SK-N-SH (cell line): ENCODE measurements around the gene RPS19. TPM values are rescaled to one million over a fixed set of nuclear protein-coding genes. Genes with fewer than 3 reads are reported as not detected.

Source experiments
- CTCF ChIA-PET: fragments of 300-600, 350-600 bp; formaldehyde crosslinking; extraction: SDS; loops from one replicate; lab custom pipeline; 2021; lab: Yijun Ruan, JAX
- POLR2A ChIA-PET: fragments of 350-600 bp; sonication (Branson Sonifier 250); formaldehyde crosslinking; extraction: SDS; loops from one replicate; lab custom pipeline; 2020; ENCODE audit warnings: antibody characterized with exemption, inconsistent platforms; lab: Yijun Ruan, JAX
- DNase-seq: peaks from one replicate; pipeline ENCODE4 v3.0.0; 2012
- H2AFZ ChIP-seq: fragments of 200-600 bp; sonication (generic); 2 replicates; pipeline ENCODE4 v1.8.1; 2016; ENCODE audit warnings: antibody characterized with exemption, mild to moderate bottlenecking, low read depth
- H3F3A ChIP-seq: fragments of 200-600 bp; sonication (generic); replicated peaks from 2 replicates; pipeline ENCODE3; 2016; ENCODE audit warnings: antibody characterized with exemption, mild to moderate bottlenecking; ENCODE audit not compliant: insufficient read depth
- H3K27ac ChIP-seq, 2 experiments: fragments of 200-500 bp in 1 of 2; fragments of 200-600 bp in 1 of 2; sonication (Bioruptor generic) in 1 of 2; sonication (generic), shearing (Covaris generic) in 1 of 2; 2 replicates each; pipeline versions ENCODE4 v1.5.1 to v1.6.1; 2014 to 2016; ENCODE audit warnings: low read depth in 2 of 2, inconsistent platforms in 1 of 2, low read length in 1 of 2, mild to moderate bottlenecking in 1 of 2, mixed read lengths in 1 of 2
- H3K27me3 ChIP-seq: fragments of 200-600 bp; sonication (generic), shearing (Covaris generic); 2 replicates; pipeline ENCODE4 v1.6.1; 2016; ENCODE audit warnings: mixed run types; ENCODE audit not compliant: insufficient read depth
- H3K36me3 ChIP-seq, 2 experiments: fragments of 200-500 bp in 1 of 2; fragments of 200-600 bp in 1 of 2; sonication (Bioruptor generic) in 1 of 2; sonication (generic) in 1 of 2; replicated peaks in 1 of 2; 2 replicates each; pipeline versions ENCODE3 to v1.5.1; 2014 to 2016; ENCODE audit warnings: low read length in 1 of 2, mild to moderate bottlenecking in 1 of 2; ENCODE audit not compliant: insufficient read depth in 2 of 2, control insufficient read depth in 1 of 2
- H3K4me1 ChIP-seq, 2 experiments: fragments of 200-500 bp in 1 of 2; fragments of 200-600 bp in 1 of 2; sonication (Bioruptor generic) in 1 of 2; sonication (generic), shearing (Covaris generic) in 1 of 2; 2 replicates each; pipeline versions ENCODE4 v1.5.1 to v1.6.1; 2014 to 2016; ENCODE audit warnings: low read depth in 1 of 2, low read length in 1 of 2, mixed run types in 1 of 2; ENCODE audit not compliant: insufficient read depth in 2 of 2, control insufficient read depth in 1 of 2
- H3K4me2 ChIP-seq: fragments of 200-600 bp; sonication (generic), shearing (Covaris generic); 2 replicates; pipeline ENCODE4 v1.6.1; 2017; ENCODE audit warnings: mixed run types
- H3K4me3 ChIP-seq, 2 experiments: fragments of 200-500 bp in 1 of 2; fragments of 200-600 bp in 1 of 2; sonication (Bioruptor generic) in 1 of 2; sonication (generic), shearing (Covaris generic) in 1 of 2; 2 replicates each; pipeline versions ENCODE4 v1.5.1 to v1.8.1; 2014 to 2016; ENCODE audit warnings: low read depth in 2 of 2, inconsistent platforms in 1 of 2, low read length in 1 of 2, mild to moderate bottlenecking in 1 of 2, mixed read lengths in 1 of 2, moderate library complexity in 1 of 2
- H3K79me2 ChIP-seq: fragments of 200-600 bp; sonication (generic); 2 replicates; pipeline ENCODE4 v1.8.1; 2017; ENCODE audit warnings: mild to moderate bottlenecking; ENCODE audit not compliant: insufficient read depth
- H3K9ac ChIP-seq: fragments of 200-600 bp; sonication (generic); 2 replicates; pipeline ENCODE4 v1.6.1; 2017; ENCODE audit warnings: mixed run types
- H3K9me2 ChIP-seq: fragments of 200-600 bp; sonication (generic); 2 replicates; pipeline ENCODE4 v1.6.1; 2017; ENCODE audit warnings: mixed run types
- H3K9me3 ChIP-seq: fragments of 200-600 bp; sonication (generic); 2 replicates; pipeline ENCODE4 v1.6.1; 2017; ENCODE audit warnings: mixed run types, mild to moderate bottlenecking, moderate library complexity
- H4K20me1 ChIP-seq: fragments of 200-600 bp; sonication (generic); 2 replicates; pipeline ENCODE4 v1.6.1; 2017; ENCODE audit warnings: mild to moderate bottlenecking, mixed run types; ENCODE audit not compliant: insufficient read depth
- CHD2 ChIP-seq: fragments of 150-350 bp; IDR thresholded peaks from 2 replicates; pipeline ENCODE4 v1.6.1; 2018; ENCODE audit warnings: low read length; ENCODE audit not compliant: partially characterized antibody
- ELF1 ChIP-seq: IDR thresholded peaks from 2 replicates; pipeline ENCODE4 v1.4.0; 2012
- EP300 ChIP-seq, 2 experiments: IDR thresholded peaks; 2 replicates each; pipeline versions ENCODE4 v1.4.0 to v1.6.1; 2012; ENCODE audit warnings: borderline replicate concordance in 1 of 2, low read depth in 1 of 2, low read length in 1 of 2
- EZH2phosphoT487 ChIP-seq: fragments of 200-600 bp; sonication (generic); IDR thresholded peaks from 2 replicates; pipeline ENCODE4 v1.6.1; 2017; ENCODE audit warnings: low read depth, mixed run types, mild to moderate bottlenecking, antibody characterized with exemption, moderate library complexity, borderline replicate concordance
- FOXJ3 ChIP-seq: sonication (generic); formaldehyde crosslinking; IDR thresholded peaks from 2 replicates; pipeline ENCODE4 v1.5.1; 2020; ENCODE audit warnings: mild to moderate bottlenecking, missing genetic modification reagents
- FOXM1 ChIP-seq: IDR thresholded peaks from 2 replicates; pipeline ENCODE4 v1.4.0; 2012; ENCODE audit warnings: low read depth, mild to moderate bottlenecking
- GATA2 ChIP-seq: sonication (generic); formaldehyde crosslinking; IDR thresholded peaks from 2 replicates; pipeline ENCODE4 v1.5.0; 2020; ENCODE audit warnings: mild to moderate bottlenecking, missing genetic modification reagents
- IRF3 ChIP-seq: fragments of 150-350 bp; IDR thresholded peaks from 2 replicates; pipeline ENCODE4 v1.6.1; 2016; ENCODE audit warnings: mild to moderate bottlenecking, low read depth, low read length
- NRF1 ChIP-seq: IDR thresholded peaks from 2 replicates; pipeline ENCODE4 v1.6.1; 2012; ENCODE audit warnings: low read depth, mild to moderate bottlenecking, low read length
- PBX3 ChIP-seq: IDR thresholded peaks from 2 replicates; pipeline ENCODE4; 2012
- POLR2AphosphoS5 ChIP-seq: IDR thresholded peaks from 2 replicates; pipeline ENCODE4 v1.6.1; 2012; ENCODE audit warnings: low read depth, low read length
- RFX5 ChIP-seq: IDR thresholded peaks from 2 replicates; pipeline ENCODE4 v1.6.1; 2012; ENCODE audit warnings: mild to moderate bottlenecking, improper control_type of control experiment, low read length
- RXRA ChIP-seq: IDR thresholded peaks from 2 replicates; pipeline ENCODE4 v1.4.0; 2012; ENCODE audit warnings: low read depth, mild to moderate bottlenecking, borderline replicate concordance
- SMC3 ChIP-seq: IDR thresholded peaks from 2 replicates; pipeline ENCODE4 v1.6.1; 2012; ENCODE audit warnings: low read depth, low read length, improper control_type of control experiment
- TAF1 ChIP-seq: IDR thresholded peaks from 2 replicates; pipeline ENCODE4 v1.6.1; 2012; ENCODE audit warnings: low read depth, mild to moderate bottlenecking, low read length, moderate library complexity, borderline replicate concordance
- TEAD4 ChIP-seq: IDR thresholded peaks from 2 replicates; pipeline ENCODE4 v1.4.0; 2012; ENCODE audit warnings: mild to moderate bottlenecking, borderline replicate concordance; ENCODE audit not compliant: insufficient read depth
- USF1 ChIP-seq: IDR thresholded peaks from 2 replicates; pipeline ENCODE4 v1.4.0; 2012; ENCODE audit warnings: low read depth, borderline replicate concordance
- USF2 ChIP-seq: fragments of 150-350 bp; IDR thresholded peaks from 2 replicates; pipeline ENCODE4 v1.6.1; 2017; ENCODE audit warnings: antibody characterized with exemption, low read length, low read depth, borderline replicate concordance
- ZBTB33 ChIP-seq: IDR thresholded peaks from 2 replicates; pipeline ENCODE4 v1.4.0; 2012; ENCODE audit warnings: low read depth, borderline replicate concordance
- WGBS: methylation state at CpG from one replicate; pipeline ENCODE4 v1.1.6; 2017; ENCODE audit warnings: low lambda C conversion rate; 5-methylcytosine and 5-hydroxymethylcytosine counted together
- polyA plus RNA-seq, 3 experiments: library from polyadenylated mRNA; depleted of rRNA; stranded (reverse); fragments of >200 nt; gene quantifications; 2 replicates each; pipeline ENCODE4 v1.2.3, GENCODE V29; 2012

The RPS19 gene
- polyA plus RNA-seq, 1 of the 3 experiments (the other 2 are of a cell fraction): 2,819 TPM

GRCh38 chr19:41848666-41849065, 11.4 kb upstream of the RPS19 start:
- peaks cover 51% of the 10 kb centered on the region for H3K27me3 ChIP-seq
- TF ChIP-seq RFX5: no peak
- no peak for TF ChIP-seq CHD2
- no peak for TF ChIP-seq POLR2AphosphoS5
- no peak for TF ChIP-seq EP300 (IDR thresholded peaks at IDR 0.05; ENCODE audit: borderline replicate concordance in 1 of 2, low read depth in 1 of 2, low read length in 1 of 2)
- TF ChIP-seq USF2: no peak
- no peak for TF ChIP-seq TAF1
- no peak for TF ChIP-seq PBX3
- no peak for TF ChIP-seq SMC3
- no peak for TF ChIP-seq USF1
- TF ChIP-seq ZBTB33: no peak
- no peak for TF ChIP-seq FOXJ3
- no peak for TF ChIP-seq IRF3
- TF ChIP-seq TEAD4: no peak
- no peak for TF ChIP-seq NRF1
- no peak for TF ChIP-seq GATA2 (CRISPR knock-in tag)
- no peak for TF ChIP-seq ELF1
- no peak for TF ChIP-seq FOXM1
- no peak for TF ChIP-seq RXRA
- no peak for TF ChIP-seq EZH2phosphoT487
- TF ChIP-seq, all 33 proteins: peak for 0
- Histone ChIP-seq H3F3A (no peaks in the 10 kb centered on the region), H4K20me1 (no peaks in the 10 kb centered on the region), H3K79me2 (no peaks in the 10 kb centered on the region), H3K9me3 (no peaks in the 10 kb centered on the region), H2AFZ (no peak overlapping the region), H3K27ac (no peak overlapping the region), H3K9ac (no peak overlapping the region), H3K4me2 (no peak overlapping the region), H3K4me3 (no peak overlapping the region), H3K9me2 (no peaks in the 10 kb centered on the region), H3K4me1 (no peaks in the 10 kb centered on the region), H3K36me3 (no peaks in the 10 kb centered on the region)
- WGBS: 25% methylated on average over 6 of the region's 6 CpGs
- CTCF ChIA-PET: interaction anchor here (1.5 to 5.5 kb wide), 2 partner anchors 12 to 28 kb away, joined by 3 to 34 read pairs; no protein-coding TSS in a partner anchor
- POLR2A ChIA-PET: no interaction called here
- no peak for DNase-seq
